Activated CD8-positive, alpha-beta T cell treated with anti-CD3 and anti-CD28 coated beads for 36 hours (primary cell): ENCODE measurements around the gene NELFB. TPM values are rescaled to one million over a fixed set of nuclear protein-coding genes. Genes with fewer than 3 reads are reported as not detected.
A peak's percentile ranks its signal among the peaks of the same experiment; 100 is the strongest.

Experiments
- ATAC-seq: fragments of 200-7000 bp; cut with Tn5 transposase; one replicate; pipeline ENCODE4 v1.10.0; 2021; ENCODE audit warnings: mild to moderate bottlenecking, moderate library complexity
- CTCF ChIA-PET: fragments of 350-600 bp; sonication (Branson Sonifier 250); formaldehyde crosslinking; loops from one replicate; lab custom pipeline; 2021; ENCODE audit warnings: antibody characterized with exemption; lab: Charles Lee
- POLR2A ChIA-PET: fragments of 350-600 bp; sonication (Branson Sonifier 250); formaldehyde crosslinking; loops from one replicate; lab custom pipeline; 2021; ENCODE audit warnings: antibody characterized with exemption; lab: Charles Lee
- DNase-seq: peaks from one replicate; pipeline ENCODE4 v3.0.0-alpha.2; 2020
- H3K27ac Mint-ChIP-seq: one replicate; pipeline ENCODE4 v1.8.0; 2021; ENCODE audit warnings: mild to moderate bottlenecking, mixed read lengths
- H3K27me3 Mint-ChIP-seq: one replicate; pipeline ENCODE4 v1.8.0; 2021; ENCODE audit warnings: mixed read lengths
- H3K36me3 Mint-ChIP-seq: one replicate; pipeline ENCODE4 v1.8.0; 2021; ENCODE audit warnings: low read depth, mixed read lengths
- H3K4me1 Mint-ChIP-seq: one replicate; pipeline ENCODE4 v1.8.0; 2021; ENCODE audit warnings: low read depth, mixed read lengths
- H3K4me3 Mint-ChIP-seq: one replicate; pipeline ENCODE4 v1.8.0; 2021; ENCODE audit warnings: mild to moderate bottlenecking, moderate library complexity, mixed read lengths
- H3K9me3 Mint-ChIP-seq: one replicate; pipeline ENCODE4 v1.8.0; 2021; ENCODE audit warnings: mixed read lengths
- CTCF ChIP-seq: fragments of 200-600 bp; IDR thresholded peaks from one replicate; pipeline ENCODE4 v1.8.0; 2022; ENCODE audit warnings: antibody characterized with exemption, mild to moderate bottlenecking
- intact Hi-C: fragments of 100-400 bp; cut with micrococcal nuclease; formaldehyde crosslinking; loops from one replicate; pipeline ENCODE4 v1.10.0; 2022
- total RNA-seq, 2 experiments: library from RNA; stranded (reverse); gene quantifications; one replicate each; pipeline ENCODE4 v1.2.3, GENCODE V29; 2021

Gene NELFB
- total RNA-seq, 2 experiments from 2014 or later: 50.9 to 54.3 TPM

- no peak for DNase-seq
- Mint-ChIP-seq H3K9me3 (no peaks in the 10 kb centered on the region), H3K36me3 (no peaks in the 10 kb centered on the region), H3K27me3 (no peaks in the 10 kb centered on the region), H3K4me1 (peaks cover 2% of the 10 kb centered on the region), H3K27ac (no peak overlapping the region), H3K4me3 (no peak overlapping the region)
- TF ChIP-seq CTCF: no peak
- ChIA-PET CTCF (interaction anchor here (0.9 to 1.3 kb wide), 2 partner anchors 9 to 28 kb away, joined by 3 read pairs; no protein-coding TSS in a partner anchor), POLR2A (interaction anchor here (7.1 kb wide), 1 partner anchor 12 kb away, joined by 44 read pairs; the partner anchor contains the start of genes NDOR1 and TMEM203)
- intact Hi-C loops: no loop called here
- ATAC-seq: no peak
Observed at GRCh38 chr9:137217276-137218211, 37.6 kb upstream of the NELFB start.

GRCh38 chr9:137218212-137218753, 36.8 kb upstream of the NELFB start:
- H3K27ac Mint-ChIP-seq: no peak overlapping the region
- H3K4me3 Mint-ChIP-seq: no peak overlapping the region
- ATAC-seq: no peak
- peaks cover 4% of the 10 kb centered on the region for H3K4me1 Mint-ChIP-seq
- ChIA-PET POLR2A (interaction anchor here (2.8 to 7.1 kb wide), 2 partner anchors 8 to 12 kb away, joined by 9 to 44 read pairs; partner anchors contain the start of genes NDOR1 and TMEM203), CTCF (interaction anchor here (0.9 kb wide), 1 partner anchor 29 kb away, joined by 3 read pairs; no protein-coding TSS in a partner anchor)
- H3K36me3 Mint-ChIP-seq: no peaks in the 10 kb centered on the region
- H3K27me3 Mint-ChIP-seq: no peaks in the 10 kb centered on the region
- no peaks in the 10 kb centered on the region for H3K9me3 Mint-ChIP-seq
- TF ChIP-seq CTCF: no peak
- intact Hi-C loops: no loop called here
- DNase-seq: no peak

- H3K9me3 Mint-ChIP-seq: no peaks in the 10 kb centered on the region
- H3K27me3 Mint-ChIP-seq: no peaks in the 10 kb centered on the region
- intact Hi-C loops: no loop called here
- H3K27ac Mint-ChIP-seq: no peak overlapping the region
- ChIA-PET POLR2A (interaction anchor here (2.8 to 7.1 kb wide), 2 partner anchors 9 to 13 kb away, joined by 9 to 44 read pairs; partner anchors contain the start of genes NDOR1 and TMEM203), CTCF (interaction anchor here (0.9 kb wide), 1 partner anchor 29 kb away, joined by 3 read pairs; no protein-coding TSS in a partner anchor)
- no peak for TF ChIP-seq CTCF
- no peaks in the 10 kb centered on the region for H3K36me3 Mint-ChIP-seq
- H3K4me3 Mint-ChIP-seq: no peak overlapping the region
- H3K4me1 Mint-ChIP-seq: peaks cover 4% of the 10 kb centered on the region
- ATAC-seq (no peak), DNase-seq (no peak)
Observed at GRCh38 chr9:137218754-137219271, 36.3 kb upstream of the NELFB start.

GRCh38 chr9:137219757-137220316, 35.3 kb upstream of the NELFB start:
- TF ChIP-seq CTCF: no peak
- Mint-ChIP-seq H3K4me3 (peak overlapping the region; percentile 17), H3K36me3 (no peaks in the 10 kb centered on the region), H3K9me3 (no peaks in the 10 kb centered on the region), H3K4me1 (peaks cover 8% of the 10 kb centered on the region), H3K27me3 (no peaks in the 10 kb centered on the region), H3K27ac (no peak overlapping the region)
- POLR2A ChIA-PET: interaction anchor here (1.8 to 7.1 kb wide), 3 partner anchors 10 to 21 kb away, joined by 5 to 44 read pairs (median 9); partner anchors contain the start of genes NDOR1, TMEM203 and TUBB4B
- CTCF ChIA-PET: interaction anchor here (8.9 kb wide), 1 partner anchor 17 kb away, joined by 58 read pairs; no protein-coding TSS in a partner anchor
- ATAC-seq (no peak), DNase-seq (no peak)
- intact Hi-C loops: no loop called here
